Ishikawa (cell line): Measurements from ENCODE around the gene MECR.

ENCODE experiments used
- CEBPB ChIP-seq: IDR thresholded peaks from 2 replicates; pipeline ENCODE4 v1.6.1; 2012
- CREB1 ChIP-seq: IDR thresholded peaks from 2 replicates; pipeline ENCODE4 v1.6.1; 2012; ENCODE audit warnings: low read depth
- EP300 ChIP-seq: IDR thresholded peaks from 2 replicates; pipeline ENCODE4 v1.6.1; 2012; ENCODE audit warnings: borderline replicate concordance
- FOXM1 ChIP-seq: IDR thresholded peaks from 2 replicates; pipeline ENCODE4 v1.6.1; 2012; ENCODE audit warnings: low read depth, borderline replicate concordance
- MAX ChIP-seq: IDR thresholded peaks from 2 replicates; pipeline ENCODE4 v1.6.1; 2012
- RAD21 ChIP-seq: IDR thresholded peaks from 2 replicates; pipeline ENCODE4 v1.6.1; 2012; ENCODE audit warnings: low read depth
- REST ChIP-seq: IDR thresholded peaks from 2 replicates; pipeline ENCODE4 v1.6.1; 2012; ENCODE audit warnings: low read depth, mild to moderate bottlenecking
- TAF1 ChIP-seq: IDR thresholded peaks from 2 replicates; pipeline ENCODE4 v1.6.1; 2012; ENCODE audit warnings: low read depth, mild to moderate bottlenecking
- TCF12 ChIP-seq: IDR thresholded peaks from 2 replicates; pipeline ENCODE4 v1.6.1; 2012; ENCODE audit warnings: low read depth
- TEAD4 ChIP-seq: IDR thresholded peaks from 2 replicates; pipeline ENCODE4 v1.6.1; 2012
- YY1 ChIP-seq: IDR thresholded peaks from 2 replicates; pipeline ENCODE4 v1.6.1; 2012; ENCODE audit warnings: low read depth
- ZBTB7A ChIP-seq: IDR thresholded peaks from 2 replicates; pipeline ENCODE4 v1.6.1; 2012; ENCODE audit warnings: low read depth

- TF ChIP-seq TCF12 (no peak), MAX (no peak), TAF1 (no peak), CREB1 (no peak), ZBTB7A (0 out of 2 replicates have a peak, but pooled peaks have one; percentile 73), REST (no peak), CEBPB (no peak), FOXM1 (no peak), YY1 (no peak), TEAD4 (no peak), RAD21 (no peak), EP300 (no peak)
Measured at GRCh38 chr1:29249170-29249691, 18.5 kb upstream of the MECR start.
